GM18508 (cell line): ENCODE data around the gene TOGARAM2.
"Not testable (repeated sequence)": the region's sequence is repeated elsewhere in the genome, so short reads cannot be mapped to it uniquely, and the experiment has no call there.

ENCODE experiments used
- ATAC-seq: cut with Tn5 transposase; IDR thresholded peaks from one replicate; pipeline ENCODE4 v1.9.1; 2021; ENCODE audit warnings: moderate number of reproducible peaks; ENCODE audit not compliant: insufficient read depth, unreplicated experiment

TOGARAM2 gene

DNA sequence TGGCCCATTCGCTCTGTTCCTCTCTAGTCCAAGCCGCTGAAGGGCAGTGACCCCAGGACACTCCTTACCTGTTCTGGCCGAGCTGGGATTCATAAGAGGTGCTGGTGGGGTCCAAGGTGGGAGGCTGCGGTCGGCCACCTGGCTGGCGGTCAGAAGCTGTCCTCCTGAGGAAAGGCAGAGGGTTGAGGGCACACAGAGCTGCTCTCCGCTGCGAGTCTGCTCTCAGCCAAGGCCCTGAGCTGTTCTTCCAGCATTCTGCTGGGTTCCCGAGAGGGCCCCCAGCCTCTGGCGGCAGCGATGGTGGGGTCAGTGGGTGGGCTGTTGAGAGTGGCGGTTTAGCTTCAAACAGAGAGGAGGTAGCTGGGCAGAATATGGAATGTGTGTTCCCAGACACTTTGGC, 89.4 kb downstream of the TOGARAM2 start:
- no peak for ATAC-seq

DNA sequence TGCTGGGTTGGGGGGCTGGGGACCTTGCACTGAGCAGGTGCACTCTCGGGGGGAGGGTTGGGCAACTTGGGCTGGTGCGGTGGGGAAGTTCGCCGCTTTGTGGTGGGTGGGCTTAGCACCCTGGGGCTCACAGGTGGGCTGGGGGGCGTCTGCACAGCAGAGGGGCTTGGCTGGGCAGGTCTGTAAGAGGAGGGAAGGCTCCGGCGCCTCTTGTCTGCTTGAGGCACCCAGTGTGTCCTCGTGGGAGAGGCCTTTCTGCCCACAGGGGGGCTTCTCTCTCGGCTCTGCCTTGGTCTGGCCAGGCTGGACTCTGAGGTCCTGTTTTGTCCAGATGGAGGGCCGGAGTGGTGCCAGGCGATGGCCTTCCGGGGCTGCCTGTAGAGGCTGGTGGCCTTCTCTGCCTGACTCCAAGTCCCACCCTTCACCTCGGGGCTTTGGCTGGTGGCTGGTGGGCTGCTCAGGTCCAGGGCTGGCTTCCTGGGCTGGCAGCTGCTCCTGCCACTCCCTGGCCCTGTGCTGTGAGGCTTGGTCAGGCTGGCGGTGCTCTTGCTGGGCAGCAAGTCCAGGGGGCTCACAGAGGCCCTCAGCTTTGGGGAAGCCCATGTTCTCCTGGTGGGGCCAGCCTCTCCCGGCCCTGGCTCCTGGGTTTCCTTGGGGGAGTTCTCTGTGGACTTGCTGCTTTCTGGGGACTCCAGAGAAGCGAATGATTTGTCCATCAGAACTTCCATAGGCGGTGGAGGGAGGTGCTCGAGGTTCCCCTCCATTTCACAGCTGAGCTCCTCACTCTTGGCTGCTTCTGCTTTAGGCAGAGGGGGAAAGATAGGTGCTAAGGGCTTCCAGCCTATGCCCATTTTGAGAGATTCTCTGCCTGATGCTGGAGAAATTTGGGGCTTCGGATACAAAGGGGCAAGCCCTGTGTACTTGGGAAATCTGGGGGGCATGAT, 90.2 kb downstream of the TOGARAM2 start:
- ATAC-seq: no peak

DNA sequence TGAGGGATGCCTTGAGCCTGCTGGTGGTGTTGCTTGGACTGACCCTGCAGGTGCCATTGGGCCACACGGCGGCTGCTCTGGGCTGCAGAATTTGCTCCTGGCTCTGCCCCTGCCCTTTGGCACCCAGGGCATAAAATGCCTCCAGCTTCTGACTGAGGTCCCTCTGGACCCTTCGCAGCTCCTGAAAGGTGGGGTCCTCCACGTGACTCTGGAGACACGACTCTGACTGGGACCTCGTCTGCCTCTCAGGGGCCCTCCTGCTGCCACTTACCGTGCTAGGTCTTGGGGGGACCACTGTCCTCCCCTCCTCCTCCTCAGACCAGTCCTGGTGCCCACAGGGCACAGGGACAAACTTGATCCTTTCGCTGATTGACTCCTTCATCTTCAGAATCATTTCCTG, 91.2 kb downstream of the TOGARAM2 start:
- no peak for ATAC-seq

DNA sequence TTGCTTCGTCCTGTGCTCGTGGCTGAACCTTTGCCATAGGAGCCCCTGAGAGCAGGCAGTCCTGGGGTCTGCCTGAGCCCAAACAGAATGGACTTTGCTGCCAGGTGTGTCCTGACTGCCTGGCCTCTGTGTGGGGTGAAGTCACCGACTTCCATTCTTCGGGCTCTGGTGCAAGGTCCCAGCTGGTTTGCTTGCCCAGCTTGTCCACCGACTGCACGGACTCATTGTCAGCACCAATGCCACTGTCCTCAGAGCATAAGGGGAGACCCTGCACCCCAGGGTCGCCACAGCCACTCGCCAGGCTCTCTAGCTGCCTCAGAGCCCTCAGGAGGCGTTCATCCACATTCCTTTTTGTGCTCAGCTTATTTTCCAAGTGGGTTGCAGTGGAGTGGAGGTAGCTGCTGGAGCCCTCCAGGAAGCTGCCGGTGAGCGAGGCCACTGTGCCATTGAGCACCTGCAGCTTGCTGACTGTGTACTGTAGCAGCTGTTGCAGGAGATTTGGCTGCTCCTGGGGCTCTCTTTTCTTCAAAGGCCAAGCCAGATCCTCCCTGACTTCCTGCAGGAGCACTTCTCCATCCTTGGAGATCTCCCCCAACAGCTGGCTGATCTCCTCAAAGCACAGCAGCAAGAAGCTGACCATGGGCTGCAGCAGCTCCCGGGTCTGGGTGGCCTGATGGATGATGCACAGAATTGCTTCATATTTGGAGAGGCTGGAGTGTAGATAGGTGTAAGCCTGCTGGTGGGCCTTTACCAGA, 92.0 kb downstream of the TOGARAM2 start:
- ATAC-seq: no peak

DNA sequence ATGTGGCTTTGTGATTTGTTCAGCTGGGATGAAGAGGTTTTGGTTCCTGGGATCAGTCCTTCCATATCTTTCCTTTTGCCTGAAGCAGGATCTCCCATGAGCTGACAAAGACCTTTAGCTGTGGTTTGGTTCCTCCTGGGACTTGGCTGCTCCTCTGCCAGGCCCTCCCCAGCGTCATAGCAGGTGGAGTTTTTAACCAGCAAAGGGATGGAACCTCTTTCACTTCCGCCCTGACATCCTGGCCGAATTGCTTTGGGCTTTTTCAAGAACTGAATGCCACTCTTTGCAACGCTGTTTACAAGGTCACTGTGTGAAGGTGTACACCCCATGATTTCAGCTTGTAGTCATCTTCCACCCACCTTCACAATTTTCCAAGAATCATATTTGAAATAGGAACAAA, 92.8 kb downstream of the TOGARAM2 start:
- no peak for ATAC-seq

DNA sequence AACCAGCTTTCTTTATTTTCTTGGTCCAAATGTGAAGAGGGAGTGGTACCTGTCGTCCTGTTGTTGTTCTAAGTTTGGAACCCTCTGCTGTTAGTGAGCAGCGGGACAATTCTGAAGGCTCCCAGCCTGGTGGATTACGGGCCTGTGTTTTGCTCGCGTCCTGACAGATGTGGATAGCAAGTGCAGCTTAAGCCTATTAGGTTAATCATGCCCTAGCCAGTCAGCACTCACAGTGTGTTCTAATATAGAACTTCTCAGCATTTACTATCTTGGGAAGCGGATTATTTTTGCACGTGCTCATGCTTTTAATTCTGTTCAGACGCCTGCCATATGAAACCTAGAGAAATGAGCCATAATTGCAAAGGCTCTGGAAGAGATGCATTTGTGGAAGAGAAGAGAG, 93.3 kb downstream of the TOGARAM2 start, which contains the start of gene PCARE:
Gene PCARE, minus strand, starts transcription at position 113 of the 400 bp plus-strand sequence. CDS start 262 bp downstream, outside the sequence.
- ATAC-seq: no peak

DNA sequence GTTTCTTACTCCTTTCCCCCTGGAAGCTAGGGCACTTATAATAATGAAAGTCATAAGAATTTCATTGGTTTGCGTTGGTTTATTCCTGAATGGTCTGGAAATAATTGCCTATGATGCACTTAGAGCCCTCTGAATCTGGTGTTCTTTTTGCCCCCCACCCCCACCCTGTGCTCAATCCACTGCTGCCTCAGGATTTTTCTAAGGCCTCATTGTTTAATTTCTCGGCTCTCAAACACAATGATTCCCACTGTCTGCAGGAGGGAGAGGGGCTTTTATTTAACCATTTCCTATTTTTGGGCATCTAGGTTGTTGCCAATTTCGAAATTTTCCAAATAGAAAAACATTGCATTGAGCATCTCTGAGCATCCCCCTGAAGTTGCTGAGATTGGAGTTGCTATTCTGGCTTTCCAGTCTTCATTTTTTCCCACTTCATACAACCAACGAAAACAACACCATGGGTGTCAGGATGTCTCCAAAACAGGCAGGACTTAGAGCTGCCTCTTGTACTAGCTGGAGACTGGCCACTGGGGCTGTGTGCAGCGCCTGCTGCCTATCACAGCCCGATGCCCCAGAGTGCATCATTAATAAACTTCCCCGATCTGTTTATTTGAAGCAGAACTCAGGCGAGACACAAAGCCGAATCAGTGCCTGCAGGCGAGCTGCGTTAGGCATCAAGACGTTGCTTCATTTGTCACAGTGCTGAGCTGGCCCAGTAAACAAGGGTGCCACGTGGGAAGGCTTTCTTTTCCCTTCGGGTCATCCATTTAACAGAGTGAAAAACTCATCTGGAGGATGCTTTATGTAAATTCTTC, 95.0 kb downstream of the TOGARAM2 start:
- no peak for ATAC-seq

DNA sequence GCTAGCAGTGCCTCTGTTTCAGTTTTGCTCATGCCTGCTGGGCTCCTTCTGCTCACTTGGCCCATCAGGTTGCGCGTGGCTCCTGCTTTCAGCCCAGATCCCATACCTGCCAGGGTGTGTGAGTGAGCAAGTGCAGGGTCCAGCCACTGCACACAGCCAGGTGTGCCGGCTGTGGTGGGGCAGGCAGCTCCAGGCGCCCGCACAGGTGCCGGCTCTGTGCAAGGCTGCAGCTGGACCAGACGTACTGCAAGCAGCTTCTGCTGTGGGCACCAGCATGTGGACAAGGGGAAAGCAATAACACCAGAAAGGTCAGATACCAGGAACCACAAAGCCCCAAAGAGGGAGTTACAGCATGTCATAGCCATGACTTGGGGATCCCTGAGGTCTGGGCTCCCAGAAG, 98.8 kb downstream of the TOGARAM2 start:
- ATAC-seq: no peak

DNA sequence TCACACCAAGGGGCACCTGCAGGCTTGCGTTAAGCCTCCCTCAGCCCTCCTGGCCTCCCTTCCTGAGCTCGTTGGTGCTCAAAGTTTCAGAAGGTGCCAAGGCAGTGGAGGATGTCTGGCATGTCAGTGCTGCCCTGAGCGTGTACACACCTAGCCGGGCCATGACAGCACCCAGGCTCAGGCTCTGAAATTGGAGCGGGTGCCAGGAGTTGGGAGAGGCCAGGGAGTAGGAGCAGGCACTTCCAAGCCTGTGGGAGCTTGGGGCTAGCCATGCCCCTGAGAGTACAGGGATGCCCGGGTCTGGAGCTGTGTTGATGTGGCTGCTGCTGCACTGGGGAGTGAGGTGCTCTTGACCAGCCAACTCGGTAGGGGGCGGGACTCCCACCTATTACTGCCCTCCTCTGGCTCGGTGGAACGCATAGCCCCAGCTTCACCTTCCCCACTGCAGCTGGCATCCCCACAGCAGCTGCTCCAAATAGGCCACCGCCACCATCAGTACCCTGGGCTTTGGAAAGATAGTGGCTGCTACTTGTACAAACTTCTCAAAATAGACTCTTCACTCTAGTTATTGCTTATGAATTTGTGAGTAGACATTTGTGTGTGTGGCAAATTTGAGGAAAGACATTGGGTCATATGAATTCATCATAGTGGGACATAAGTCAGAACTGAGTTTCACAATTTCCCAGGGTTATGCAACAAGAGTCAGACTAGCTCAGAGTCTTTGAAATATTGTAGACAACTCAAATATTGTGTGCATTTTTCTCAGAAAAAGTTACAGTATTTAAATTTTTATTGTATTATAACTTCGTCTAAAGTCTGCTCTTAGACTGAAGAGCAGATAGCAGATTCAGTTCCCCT, 100.0 kb downstream of the TOGARAM2 start:
- ATAC-seq: no peak

DNA sequence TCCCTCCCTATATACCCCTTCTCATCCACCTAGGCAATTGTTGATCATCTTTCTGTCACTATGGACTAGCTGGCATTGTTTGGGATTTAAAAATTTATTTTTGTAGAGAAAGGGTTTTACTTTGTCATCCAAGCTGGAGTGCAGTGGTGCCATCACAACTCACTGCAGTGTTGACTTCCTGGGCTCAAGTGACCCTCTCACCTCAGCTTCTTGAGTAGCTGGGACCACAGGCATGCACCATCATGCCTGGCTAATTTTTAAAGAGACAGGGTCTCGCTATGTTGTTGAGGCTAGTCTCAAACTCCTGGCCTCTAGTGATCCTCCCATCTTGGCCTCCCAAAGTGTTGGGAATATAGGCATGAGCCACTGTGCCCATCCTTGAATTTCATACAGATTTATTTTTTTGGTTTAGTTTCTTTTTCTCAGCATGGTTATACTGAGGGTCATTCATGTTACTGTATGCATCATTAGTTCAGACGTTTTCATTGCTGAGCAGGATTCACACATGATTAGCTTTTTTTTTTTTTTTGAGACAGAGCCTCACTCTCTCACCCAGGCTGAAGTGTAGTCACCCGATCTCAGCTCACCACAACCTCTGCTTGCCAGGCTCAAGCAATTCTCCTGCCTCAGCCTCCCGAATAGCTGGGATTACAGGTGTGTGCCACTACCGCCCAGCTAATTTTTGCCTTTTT, 101.9 kb downstream of the TOGARAM2 start:
- ATAC-seq: no peak

DNA sequence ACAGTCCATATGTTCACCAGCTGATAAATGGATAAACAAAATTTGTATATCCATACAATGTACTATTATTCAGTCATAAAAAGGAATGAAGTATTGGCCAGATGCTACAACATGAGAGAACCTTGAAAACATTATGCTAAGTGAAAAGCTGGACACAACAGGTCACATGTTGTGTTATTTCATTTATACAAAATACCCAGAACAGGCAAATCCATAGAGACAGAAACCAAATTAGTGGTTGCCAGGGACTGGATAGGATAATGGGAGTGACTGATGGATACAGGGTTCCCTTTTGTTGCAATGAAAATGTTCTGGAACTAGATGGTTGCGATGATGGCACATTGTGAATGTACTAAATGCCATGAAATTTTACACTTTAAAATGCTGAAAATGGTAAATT, 103.5 kb downstream of the TOGARAM2 start:
- no peak for ATAC-seq

DNA sequence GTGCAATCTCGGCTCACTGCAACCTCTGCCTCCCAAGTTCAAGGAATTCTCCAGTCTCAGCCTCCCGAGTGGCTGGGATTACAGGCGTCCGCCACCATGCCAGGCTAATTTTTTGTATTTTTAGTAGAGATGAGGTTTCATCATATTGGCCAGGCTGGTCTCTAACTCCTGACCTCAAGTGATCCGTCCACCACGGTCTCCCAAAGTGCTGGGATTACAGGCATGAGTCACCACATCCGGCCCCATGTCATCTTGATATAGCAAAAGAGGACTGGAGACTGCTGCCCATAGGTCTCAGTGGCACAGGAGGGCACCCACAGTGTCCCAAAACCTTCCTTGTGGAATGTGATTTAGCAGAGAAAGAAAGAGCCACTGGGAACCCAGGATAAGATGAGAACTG, 109.2 kb downstream of the TOGARAM2 start:
- ATAC-seq: not testable (repeated sequence)

DNA sequence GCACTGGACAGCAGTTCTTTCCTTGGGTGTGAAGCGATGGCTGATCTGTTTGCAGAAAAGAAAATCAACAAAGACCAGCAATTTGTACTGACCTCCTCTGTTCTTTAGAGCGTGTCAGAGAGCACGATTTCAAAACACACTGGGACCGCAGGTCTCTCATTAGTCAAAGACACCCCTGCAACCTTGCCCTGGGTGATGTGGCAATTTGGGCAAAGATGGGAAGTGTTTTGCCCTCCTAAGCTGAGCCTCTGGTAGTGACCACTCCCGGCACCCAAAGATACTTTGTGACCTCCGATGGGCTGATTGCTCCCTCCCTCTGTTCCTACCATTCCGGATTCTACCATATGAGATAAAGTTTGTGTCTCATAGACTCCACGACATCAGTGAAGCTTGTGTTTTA, 115.9 kb downstream of the TOGARAM2 start:
- no peak for ATAC-seq

DNA sequence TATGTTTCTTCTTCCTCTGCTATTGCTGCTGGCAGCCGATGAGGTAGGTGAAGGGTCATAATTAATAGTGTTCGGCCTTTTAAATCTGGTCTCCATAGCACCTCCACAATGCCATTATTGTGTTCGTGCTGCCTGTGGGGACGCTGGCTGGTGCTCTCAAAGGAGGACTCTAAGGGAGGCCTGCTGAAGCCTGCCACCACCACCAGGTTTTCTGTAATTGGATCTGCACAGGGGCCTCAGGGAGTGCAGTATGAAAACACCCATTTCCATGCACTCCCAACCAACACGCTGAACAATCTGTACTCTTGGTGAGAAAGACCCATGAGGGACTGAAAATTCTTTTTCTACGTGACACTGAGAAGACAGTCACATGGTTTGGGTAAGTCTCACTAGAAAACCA, 116.5 kb downstream of the TOGARAM2 start:
- no peak for ATAC-seq

DNA sequence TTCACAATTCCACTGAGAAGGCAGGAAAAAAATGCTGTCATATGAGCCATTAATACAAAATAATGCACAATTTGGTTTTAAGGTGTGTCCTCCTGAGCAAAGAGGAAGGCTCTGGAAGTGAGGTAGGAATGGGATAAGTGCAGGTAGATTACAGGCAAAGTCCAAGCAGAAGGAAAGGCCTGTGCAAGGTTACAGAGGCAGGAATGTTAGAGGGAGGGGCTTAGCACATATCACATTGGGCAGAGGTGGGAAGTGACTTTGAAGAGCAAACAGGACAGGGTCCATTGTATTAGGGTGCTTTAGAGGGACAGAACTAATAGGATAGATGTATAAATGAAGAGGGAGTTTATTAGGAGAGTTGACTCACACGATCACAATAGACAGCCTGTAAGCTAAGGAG, 119.5 kb downstream of the TOGARAM2 start:
- no peak for ATAC-seq
